GM10847 (cell line): ENCODE results near the gene GNB5.

Experiments
- POLR2A ChIP-seq: IDR thresholded peaks from 2 replicates; pipeline ENCODE4 v1.6.1; 2011; ENCODE audit not compliant: insufficient read length; ENCODE audit errors: extremely low read depth

Gene GNB5

DNA sequence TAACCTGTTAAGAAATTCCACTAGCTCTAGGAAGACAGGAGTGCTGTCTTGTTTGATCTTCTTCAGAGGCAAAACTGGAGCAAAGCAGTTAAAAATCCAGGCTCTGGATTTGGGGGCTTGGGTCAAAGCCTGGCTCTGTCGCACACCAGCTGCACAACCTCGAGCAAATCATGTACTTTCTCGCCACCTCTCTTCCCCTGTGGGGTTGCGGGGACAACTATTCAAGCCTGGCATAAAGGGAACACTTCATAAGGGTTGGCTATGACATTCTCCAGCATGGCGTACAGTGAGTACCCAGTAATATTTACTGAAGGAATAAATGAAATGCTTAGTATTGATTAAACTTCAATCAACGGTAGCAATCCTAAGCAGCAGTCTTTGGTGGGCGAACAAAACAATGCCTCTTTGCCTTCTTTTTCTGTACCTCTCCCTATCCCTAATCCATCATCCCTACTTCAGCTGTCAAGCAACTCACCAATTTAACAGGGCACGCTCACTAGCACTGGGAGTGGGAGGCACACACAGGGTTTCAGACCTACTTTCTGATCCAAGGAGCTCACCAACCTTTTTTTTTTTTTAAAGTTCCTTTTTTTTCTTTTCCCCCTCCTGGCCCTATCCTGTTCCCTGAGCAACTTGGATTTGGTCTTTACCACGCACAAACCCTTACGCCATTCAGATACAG, 33.0 kb downstream of the GNB5 start:
- no peak for TF ChIP-seq POLR2A

GRCh38 chr15:52155878-52156277, 35.3 kb downstream of the GNB5 start:
- no peak for TF ChIP-seq POLR2A

- no peak for TF ChIP-seq POLR2A
Measured at GRCh38 chr15:52154896-52155865, 36.0 kb downstream of the GNB5 start.

DNA sequence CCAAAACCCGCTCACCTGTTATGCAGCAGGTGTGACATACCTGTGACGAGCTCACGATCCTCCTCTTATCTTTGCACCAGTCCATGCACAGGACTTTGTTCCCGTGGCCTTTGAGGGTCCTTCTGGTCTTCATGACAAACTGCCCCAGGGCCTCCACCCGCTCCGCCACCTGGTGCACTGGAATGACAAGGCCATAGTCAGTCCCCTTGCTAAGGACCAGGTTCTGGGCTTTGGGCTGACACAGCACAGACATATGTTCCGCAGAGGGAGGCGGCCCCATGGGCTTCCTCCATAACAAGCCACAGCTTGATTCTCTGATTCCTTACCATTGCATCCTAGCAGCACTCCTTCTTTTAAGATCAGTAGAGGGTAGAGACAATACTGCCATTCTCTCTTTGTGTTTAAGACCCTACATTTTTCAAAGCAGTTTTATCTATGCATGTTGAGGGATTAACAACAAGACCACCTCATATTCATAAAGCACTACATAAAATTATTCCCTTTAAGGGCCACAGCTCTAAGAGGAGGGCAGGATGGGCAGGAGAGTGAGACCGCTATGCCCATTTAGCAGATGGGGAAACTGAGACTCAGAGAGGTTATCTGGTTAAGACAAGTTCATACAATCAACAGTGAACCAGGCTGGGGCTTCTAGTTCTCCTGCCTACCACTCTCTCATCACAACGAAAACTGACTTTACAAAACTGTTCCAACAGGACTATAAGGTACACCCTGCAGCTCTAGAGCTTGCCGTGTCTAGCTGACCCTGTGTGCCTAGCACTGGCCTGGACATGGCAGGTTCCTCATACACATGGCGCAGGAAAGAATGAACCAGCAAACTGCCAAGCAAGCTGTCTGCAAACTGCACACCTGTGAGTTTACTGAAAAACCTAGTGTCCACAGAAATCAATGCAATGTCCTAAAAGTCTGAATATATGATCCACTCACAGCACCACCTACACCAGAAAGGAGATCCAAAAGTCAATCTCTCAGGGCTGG, 37.0 kb downstream of the GNB5 start:
- no peak for TF ChIP-seq POLR2A

DNA sequence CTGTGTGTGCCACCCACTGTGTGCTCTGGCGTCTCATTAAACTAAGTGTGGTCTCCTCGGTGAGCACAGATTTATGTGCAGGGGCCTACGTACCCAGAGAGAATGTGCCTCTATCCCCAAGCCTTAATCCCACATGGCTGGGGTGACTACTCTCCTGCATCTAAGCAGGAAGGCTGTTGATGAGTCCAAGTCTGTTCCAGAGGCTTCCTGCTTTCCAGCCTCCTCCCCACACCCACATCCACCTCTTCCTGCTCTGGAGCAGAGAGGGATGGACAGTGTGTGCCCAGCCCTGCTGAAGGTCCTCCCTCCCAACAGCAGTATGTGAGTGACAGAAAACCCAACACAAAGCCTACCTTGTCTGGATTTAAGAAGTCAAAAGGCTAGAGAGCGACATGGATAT, 39.8 kb downstream of the GNB5 start:
- TF ChIP-seq POLR2A: no peak

GRCh38 chr15:52150871-52151270, 40.3 kb downstream of the GNB5 start:
- no peak for TF ChIP-seq POLR2A

- no peak for TF ChIP-seq POLR2A
Measured at GRCh38 chr15:52150043-52150825, 41.0 kb downstream of the GNB5 start.

GRCh38 chr15:52148403-52148802, 42.8 kb downstream of the GNB5 start:
- no peak for TF ChIP-seq POLR2A

GRCh38 chr15:52146776-52147175, 44.4 kb downstream of the GNB5 start:
- no peak for TF ChIP-seq POLR2A

GRCh38 chr15:52146261-52146660, 44.9 kb downstream of the GNB5 start:
- TF ChIP-seq POLR2A: no peak

DNA sequence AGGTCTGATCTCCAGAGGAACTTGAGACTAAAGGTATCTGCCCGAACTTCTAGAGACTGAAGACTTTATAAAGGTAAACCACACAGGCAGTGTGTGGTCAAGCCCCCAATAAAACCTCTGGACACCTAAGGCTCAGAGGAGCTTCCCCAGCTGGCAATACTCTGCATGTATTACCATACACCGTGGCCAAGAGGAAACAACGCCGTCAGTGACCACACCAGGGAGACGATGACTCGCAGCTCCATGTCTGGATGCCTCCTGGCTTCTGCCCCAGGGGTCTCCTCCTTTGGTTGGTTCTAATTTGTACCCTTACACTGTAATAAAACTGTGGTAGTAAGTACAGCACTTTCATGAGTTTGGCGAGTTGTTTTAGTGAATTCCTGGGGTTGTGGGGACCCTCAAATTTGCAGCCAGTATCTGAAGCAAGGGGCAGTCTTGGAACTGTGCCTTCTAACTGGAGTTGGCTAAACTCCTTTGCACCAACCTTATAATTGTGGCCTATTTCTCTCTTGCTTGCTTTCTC, 46.5 kb downstream of the GNB5 start:
- no peak for TF ChIP-seq POLR2A

DNA sequence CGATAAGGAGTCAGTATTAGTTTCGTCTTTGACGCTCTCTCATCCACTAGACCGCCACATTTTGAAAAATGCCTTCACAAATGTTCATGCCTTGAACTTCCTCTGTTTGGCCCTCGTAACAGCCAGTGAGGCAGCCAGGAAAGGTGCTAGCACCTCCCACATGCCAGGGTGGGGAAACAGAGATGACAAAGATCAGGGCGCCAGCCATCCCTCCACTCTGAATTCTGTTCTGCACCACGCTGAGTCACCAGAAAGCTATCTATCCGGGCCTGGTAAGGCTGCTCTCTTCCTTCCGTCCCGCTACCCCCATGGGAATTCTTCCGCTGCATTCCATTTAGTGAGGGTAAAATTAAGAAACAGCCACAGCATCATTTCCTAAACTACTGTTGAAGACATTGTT, 47.3 kb downstream of the GNB5 start:
- TF ChIP-seq POLR2A: no peak

GRCh38 chr15:52140646-52141045, 50.5 kb downstream of the GNB5 start:
- TF ChIP-seq POLR2A: no peak
